ENCODE measurements around the gene ZBTB38.

The ZBTB38 gene

GRCh38 chr3:141367038-141367730 is 1.1 kb upstream of the ZBTB38 start:
- DNase-seq: no peak

GRCh38 chr3:141368925-141369794 is 856 bp downstream of the ZBTB38 start:
- DNase-seq: no peak

- DNase-seq: peak; percentile 67
These were observed 1.8 kb downstream of the ZBTB38 start for GRCh38 chr3:141370065-141370533.

DNA sequence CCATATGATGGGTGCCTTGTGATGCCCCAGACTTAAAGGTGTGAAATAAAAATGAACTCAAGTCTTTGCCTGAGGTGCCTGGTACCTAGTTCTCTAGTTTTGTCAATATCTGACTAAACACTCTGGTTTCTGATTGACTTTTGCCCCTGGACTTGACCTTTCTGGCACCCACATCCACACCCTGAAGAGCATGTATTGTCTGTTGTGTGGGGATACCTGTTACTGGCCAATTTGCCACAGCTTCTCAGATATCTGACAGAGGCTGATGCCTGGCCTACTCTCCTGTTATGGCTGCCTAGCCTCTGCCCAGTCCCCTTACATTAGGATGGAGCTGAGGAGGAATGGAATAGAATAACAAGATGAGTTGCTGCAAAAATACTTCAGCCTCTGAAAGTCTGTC is 3.6 kb downstream of the ZBTB38 start:
- DNase-seq: no peak

DNA sequence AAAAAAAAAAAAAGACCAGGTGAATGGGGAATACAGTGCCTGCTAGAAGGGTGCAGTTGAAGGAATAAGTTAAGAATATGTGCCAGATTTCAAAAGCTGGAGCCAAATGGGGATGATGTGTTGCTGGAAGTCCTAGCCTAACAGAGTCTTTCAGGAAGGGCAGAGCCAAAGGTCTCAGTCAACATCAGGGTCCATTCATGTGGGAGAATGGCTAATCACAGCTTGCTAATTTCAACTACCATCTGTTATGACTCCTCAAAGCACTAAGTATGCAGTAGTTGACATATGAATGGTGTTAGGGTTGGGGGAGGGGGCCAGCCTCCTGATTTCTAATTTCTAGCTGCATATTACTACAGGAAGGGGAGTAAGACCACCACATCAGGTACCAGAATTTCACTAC is 4.4 kb downstream of the ZBTB38 start:
- no peak for DNase-seq

DNA sequence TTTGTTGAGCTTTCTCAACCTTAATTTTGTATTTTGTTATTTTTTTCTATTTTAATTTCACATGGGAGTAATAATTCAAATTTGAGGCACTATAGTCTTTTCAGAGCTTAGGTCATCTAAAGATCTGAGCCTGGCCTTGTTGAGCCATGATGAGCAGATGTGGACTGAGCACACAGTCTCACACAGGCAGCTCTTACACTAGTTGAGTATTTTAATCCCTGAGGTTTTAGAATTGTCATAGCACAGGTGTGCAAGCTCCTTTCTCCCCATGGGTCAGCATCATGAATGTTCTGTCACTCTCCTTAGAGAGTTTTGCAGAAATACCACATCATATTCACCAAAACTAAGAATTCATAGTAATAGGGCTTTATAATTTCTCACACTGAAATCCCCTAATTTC is 4.9 kb downstream of the ZBTB38 start:
- DNase-seq: no peak

DNA sequence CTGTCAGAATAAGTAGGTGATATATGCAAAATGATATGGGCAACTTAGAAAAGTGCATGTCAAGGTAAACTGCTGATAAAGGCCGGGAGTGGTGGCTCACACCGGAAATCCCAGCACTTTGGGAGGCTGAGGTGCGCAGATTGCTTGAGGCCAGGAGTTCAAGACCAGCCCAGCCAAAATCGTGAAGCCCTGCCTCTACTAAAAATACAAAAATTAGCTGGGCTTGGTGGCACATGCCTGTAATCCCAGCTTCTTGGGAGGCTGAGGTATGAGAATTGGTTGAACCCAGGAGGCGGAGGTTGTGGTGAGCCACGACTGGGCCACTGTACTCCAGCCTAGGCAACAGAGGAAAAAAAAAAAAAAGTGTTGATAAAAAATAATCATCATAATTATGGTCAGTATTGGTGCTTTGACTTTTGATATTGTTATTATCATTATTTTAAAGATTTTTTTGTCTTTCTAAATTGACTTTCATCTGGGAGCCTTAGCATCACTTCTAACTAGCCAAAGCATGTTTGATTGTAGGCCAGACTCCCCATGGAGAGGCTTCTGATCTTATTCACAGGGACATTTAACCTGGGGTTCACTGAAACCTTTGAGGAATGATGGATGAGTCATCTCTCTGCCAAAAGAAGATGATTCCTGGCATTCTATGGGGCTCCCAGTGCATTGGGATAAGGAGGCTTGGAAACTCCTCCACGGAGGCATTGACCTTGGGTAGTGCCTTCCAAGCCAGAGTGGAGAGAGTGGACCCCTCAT is 5.6 kb downstream of the ZBTB38 start:
- DNase-seq: no peak

GRCh38 chr3:141375381-141376301 is 7.3 kb downstream of the ZBTB38 start:
- DNase-seq: peak in 1 of 2 donors; percentile 19

- no peak for DNase-seq
These were observed 9.1 kb downstream of the ZBTB38 start for GRCh38 chr3:141377377-141377776.

DNA sequence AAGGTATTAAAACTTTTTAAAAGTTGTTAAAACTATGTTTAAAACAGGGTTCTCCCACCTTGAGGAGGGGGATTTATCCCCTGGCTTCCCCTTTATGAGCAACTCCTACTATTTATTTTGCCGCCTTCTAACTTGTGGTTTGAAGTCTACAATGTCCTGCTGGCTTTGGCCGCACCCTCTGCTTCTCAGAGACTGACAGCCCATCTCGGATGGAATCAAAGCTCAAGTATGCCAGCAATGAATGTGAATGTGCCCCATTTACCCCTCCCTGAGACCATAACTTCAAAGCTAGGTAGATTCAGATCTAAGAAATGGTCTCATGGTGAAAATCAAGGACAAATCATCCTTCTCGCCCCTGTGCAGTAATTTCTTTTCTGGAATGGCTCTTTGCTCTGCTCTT is 10.3 kb downstream of the ZBTB38 start:
- DNase-seq: no peak

DNA sequence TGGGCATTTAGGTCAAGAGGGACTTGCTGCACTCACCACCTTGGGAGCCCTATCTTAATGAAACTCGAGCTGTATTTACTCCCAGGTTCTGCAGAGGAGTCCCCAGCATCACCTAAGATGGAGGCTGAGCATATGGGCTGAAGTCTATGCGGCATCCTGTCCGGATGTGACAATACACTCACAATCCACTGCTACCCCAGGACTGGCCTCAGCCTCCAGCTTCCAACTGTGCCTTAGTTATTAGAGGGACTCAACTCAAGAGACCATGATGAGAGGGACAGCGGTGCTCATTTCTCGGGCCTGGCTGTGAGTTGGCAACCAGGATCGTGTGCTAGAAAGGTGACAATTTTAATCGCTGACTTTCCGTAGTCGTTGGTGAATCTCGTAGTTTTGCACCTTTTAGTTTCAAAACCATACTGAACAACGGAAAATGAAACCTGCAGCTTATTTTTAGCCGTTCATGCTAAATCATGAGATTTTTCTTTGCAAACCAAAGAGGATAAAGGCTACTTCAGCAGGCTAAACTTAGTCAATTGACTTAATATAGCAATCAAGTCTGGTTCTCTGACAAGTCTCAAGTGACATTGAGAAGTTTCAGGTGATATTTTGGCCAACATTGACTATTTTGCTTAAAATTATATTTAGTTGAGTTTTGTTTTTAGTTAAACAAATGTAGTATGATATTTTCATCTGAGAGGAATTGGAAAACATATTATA is 11.1 kb downstream of the ZBTB38 start:
- DNase-seq: no peak

DNA sequence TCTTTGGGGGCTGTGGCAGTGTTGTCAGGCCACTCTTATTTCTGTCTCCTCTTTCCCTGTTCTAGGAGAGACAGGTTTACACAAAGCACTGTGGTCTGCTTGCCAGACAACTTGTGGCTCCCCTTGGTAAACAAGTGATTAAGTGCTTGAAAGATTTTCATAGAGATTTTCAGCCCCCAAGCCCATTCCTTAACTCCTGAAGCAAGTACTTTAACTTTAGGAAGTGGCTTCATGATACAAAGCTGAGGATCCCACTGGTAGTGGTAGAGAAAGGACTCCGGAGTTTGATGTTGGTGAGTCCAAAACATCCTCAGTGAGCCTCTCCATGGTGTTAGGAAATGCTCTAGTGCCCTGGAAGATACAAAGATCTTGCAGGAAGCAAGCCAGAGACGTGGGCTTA is 12.0 kb downstream of the ZBTB38 start:
- DNase-seq: no peak

- DNase-seq: no peak
These were observed 12.7 kb downstream of the ZBTB38 start for GRCh38 chr3:141380987-141381386.

DNA sequence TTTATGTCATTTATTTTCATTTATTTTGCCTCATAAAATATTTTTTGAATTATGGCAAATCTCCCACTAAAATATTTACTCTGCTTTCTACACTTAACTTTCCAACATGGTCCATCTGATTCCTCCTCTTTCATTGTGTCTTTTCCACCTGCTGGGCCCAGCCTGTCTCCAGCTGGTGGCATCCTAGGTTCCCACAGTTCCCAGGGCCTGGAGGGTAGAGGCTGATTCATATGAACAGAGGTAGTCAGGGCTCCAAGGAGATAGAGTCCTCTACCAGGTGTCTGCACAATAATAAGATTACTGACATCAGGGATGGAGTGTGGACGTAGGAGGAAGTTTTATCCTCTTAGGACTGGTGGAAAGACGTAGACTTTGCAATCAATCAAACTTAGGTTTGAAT is 14.3 kb downstream of the ZBTB38 start:
- no peak for DNase-seq

DNA sequence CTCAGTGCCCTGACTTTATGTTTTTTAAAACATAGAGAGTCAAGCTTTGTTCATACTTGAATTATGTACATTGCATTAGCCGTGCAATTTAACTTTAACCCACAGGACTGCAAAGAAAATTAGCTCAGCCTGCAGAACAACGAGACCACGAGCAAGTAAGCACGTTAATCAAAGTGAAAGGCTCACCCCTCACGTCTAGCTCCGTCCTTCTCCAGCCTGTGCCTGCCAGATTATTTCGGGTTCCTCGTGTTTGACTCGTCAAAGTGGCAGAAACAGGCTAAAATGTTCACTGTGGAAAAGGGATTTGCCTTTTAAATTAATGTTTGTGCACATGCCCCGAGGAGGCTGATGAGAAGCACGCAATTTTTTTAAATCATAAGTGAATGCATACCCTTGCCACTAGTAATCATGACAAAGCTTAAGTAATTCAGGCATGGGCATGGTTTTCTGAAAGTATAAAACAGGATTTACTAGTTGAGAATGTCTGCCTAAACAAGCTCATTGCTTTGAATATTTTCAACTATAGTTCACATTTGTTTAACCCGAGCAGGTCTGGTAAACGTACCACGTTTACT is 15.3 kb downstream of the ZBTB38 start:
- DNase-seq: no peak

- DNase-seq: no peak
These were observed 15.9 kb downstream of the ZBTB38 start for GRCh38 chr3:141384157-141384556.

GRCh38 chr3:141384575-141384974 is 16.3 kb downstream of the ZBTB38 start:
- no peak for DNase-seq

GRCh38 chr3:141385406-141386125 is 17.3 kb downstream of the ZBTB38 start:
- DNase-seq: no peak

- no peak for DNase-seq
These were observed 17.8 kb downstream of the ZBTB38 start for GRCh38 chr3:141386126-141386488.

DNA sequence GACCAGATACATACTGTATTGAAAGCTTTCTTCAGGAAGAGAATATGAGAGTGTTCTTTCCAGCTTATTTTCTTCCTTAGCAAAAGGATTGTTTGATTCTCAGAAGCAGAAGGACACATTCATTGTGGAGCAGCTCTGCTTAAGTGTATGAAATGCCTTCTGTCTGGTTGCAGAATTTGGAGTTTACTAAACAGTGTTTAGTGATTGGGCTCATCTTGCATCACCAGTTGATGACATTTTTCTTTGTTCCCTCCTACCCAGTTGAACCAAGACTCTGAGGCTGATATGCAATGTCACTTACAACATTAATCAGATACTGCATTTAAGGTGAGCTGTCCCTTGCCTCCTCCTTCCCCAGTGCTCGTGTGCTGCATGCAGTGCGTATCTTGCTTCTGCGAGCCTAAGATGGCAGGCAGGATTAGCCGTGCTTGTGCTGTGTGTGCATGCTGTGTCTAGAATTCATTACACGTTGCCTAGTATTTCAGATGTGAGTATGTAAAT is 18.4 kb downstream of the ZBTB38 start:
- peak in 1 of 2 donors; percentile 29 for DNase-seq

Data from inflammatory macrophage (primary cell).